Measurements from ENCODE around the gene MAL. TPM values are rescaled to one million over a fixed set of nuclear protein-coding genes. Genes with fewer than 3 reads are reported as not detected.

The MAL gene
- total RNA-seq, 1 donor from 2014 or later = not detected

DNA sequence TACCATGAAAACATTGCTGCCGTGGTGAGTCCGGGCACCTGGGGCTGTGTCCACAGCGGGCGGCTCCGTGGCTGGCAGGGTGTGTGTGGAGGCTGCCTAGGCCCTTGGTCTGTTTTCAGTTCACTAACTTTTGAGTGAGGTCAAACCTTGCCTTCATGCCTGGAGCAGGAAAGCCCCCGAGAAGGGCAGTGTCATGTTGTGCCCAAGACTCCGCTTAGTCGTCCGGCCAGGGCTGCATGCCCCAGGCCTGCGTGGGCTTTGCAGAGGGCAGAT is 24.1 kb downstream of the MAL start:
- Histone ChIP-seq H3K4me1 (no peaks in the 10 kb centered on the region), H4K20me1 (ENCODE audit: low read depth) (no peaks in the 10 kb centered on the region), H3K79me2 (ENCODE audit: low read depth) (no peaks in the 10 kb centered on the region), H2AFZ (replicated peaks) (no peak overlapping the region), H3K27me3 (no peaks in the 10 kb centered on the region), H3K9ac (no peak overlapping the region), H3K4me3 (no peak overlapping the region), H3K27ac (no peak overlapping the region), H3K4me2 (no peak overlapping the region), H3K36me3 (no peaks in the 10 kb centered on the region), H3F3A (ENCODE audit: low read depth) (no peaks in the 10 kb centered on the region), H3K9me3 (ENCODE audit: low read depth) (no peaks in the 10 kb centered on the region)
- Mint-ChIP-seq H3K4me3 (no peak overlapping the region), H3K4me1 (no peaks in the 10 kb centered on the region), H3K27me3 (ENCODE audit: insufficient read depth, low read depth) (peaks cover 6% of the 10 kb centered on the region), H3K36me3 (no peaks in the 10 kb centered on the region), H3K9me3 (peaks cover 2% of the 10 kb centered on the region), H3K27ac (no peak overlapping the region)
- TF ChIP-seq EZH2phosphoT487 (IDR thresholded peaks at IDR 0.05) (no peak), EZH2 (IDR thresholded peaks at IDR 0.05) (no peak)
- TF ChIP-seq, protein P1, sequence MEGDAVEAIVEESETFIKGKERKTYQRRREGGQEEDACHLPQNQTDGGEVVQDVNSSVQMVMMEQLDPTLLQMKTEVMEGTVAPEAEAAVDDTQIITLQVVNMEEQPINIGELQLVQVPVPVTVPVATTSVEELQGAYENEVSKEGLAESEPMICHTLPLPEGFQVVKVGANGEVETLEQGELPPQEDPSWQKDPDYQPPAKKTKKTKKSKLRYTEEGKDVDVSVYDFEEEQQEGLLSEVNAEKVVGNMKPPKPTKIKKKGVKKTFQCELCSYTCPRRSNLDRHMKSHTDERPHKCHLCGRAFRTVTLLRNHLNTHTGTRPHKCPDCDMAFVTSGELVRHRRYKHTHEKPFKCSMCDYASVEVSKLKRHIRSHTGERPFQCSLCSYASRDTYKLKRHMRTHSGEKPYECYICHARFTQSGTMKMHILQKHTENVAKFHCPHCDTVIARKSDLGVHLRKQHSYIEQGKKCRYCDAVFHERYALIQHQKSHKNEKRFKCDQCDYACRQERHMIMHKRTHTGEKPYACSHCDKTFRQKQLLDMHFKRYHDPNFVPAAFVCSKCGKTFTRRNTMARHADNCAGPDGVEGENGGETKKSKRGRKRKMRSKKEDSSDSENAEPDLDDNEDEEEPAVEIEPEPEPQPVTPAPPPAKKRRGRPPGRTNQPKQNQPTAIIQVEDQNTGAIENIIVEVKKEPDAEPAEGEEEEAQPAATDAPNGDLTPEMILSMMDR (IDR thresholded peaks at IDR 0.05) = no peak
- DNase-seq (ENCODE audit: low spot score) = no peak

DNA sequence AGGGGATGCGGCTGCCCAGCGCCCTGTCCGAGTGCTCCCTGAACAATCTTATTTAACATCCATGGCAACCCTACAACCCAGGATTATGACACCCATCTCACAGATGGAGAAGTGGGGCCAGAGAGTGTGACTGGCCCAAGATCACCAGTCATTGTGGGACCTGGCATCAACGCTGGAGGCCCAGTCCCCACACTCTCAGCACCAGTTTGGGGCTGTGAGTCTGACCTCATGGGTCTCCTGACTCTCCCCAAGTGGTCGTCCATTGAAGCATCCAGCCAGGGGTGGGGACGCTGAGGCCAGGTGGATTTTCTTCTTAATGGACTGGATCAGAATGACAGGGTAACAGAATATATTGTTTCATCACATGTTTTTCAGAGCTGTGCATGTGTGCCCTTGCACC is 24.5 kb downstream of the MAL start:
- Histone ChIP-seq H3K9me3 (ENCODE audit: low read depth) (no peaks in the 10 kb centered on the region), H4K20me1 (ENCODE audit: low read depth) (no peaks in the 10 kb centered on the region), H3K79me2 (ENCODE audit: low read depth) (no peaks in the 10 kb centered on the region), H3K4me2 (no peak overlapping the region), H3K9ac (no peak overlapping the region), H3K27me3 (no peaks in the 10 kb centered on the region), H3K4me1 (no peaks in the 10 kb centered on the region), H2AFZ (replicated peaks) (no peak overlapping the region), H3K36me3 (no peaks in the 10 kb centered on the region), H3K27ac (no peak overlapping the region), H3K4me3 (no peak overlapping the region), H3F3A (ENCODE audit: low read depth) (no peaks in the 10 kb centered on the region)
- Mint-ChIP-seq H3K9me3 (peaks cover 2% of the 10 kb centered on the region), H3K36me3 (no peaks in the 10 kb centered on the region), H3K4me3 (no peak overlapping the region), H3K27me3 (ENCODE audit: insufficient read depth, low read depth) (peaks cover 6% of the 10 kb centered on the region), H3K27ac (no peak overlapping the region), H3K4me1 (no peaks in the 10 kb centered on the region)
- no peak for DNase-seq (ENCODE audit: low spot score)
- TF ChIP-seq EZH2 (IDR thresholded peaks at IDR 0.05) = no peak

DNA sequence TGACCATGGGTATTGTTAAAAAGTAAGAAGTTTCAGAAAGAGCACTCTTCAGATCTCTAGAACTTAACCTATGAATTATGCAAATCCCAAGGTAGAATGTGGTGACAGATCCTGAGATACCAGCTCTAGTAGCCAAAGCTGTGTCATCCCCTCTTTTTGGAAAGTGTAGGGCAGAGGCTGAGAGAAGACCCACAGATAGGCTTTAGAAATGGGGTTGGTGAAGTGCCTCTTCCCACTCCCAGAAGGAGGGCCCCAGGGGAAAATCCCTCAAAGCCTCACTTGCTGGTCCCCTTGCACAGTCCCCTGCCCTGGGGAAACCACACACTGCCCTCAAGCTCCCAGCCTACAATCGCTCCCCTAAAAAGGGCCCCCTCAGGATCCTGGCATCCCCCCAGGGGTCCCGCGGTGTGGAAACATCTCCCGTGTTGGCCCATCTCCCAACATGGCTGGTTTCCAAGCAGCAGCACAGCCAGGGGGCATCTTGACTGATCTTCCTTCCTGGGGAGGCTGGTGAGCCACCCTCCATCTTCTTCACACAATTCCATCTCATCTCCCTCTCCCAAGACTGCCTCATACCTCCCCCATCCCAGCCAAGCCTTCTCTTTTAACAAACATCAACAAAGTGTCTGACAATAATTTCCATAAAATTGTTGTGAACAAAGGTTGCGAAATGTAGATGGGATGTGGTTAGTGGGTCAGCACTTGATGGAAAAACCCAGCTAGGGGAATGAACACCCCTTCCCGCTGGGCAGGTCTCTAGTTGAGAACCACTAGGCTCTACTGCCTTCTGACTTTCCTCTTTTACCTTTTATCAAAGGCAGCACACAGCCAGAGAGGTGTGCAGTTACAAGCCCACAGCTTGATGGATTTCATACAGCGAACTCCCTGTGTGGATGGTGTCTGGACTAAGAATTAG is 25.1 kb downstream of the MAL start:
- H3K36me3 ChIP-seq = no peaks in the 10 kb centered on the region
- no peak overlapping the region for H3K27ac ChIP-seq
- DNase-seq (ENCODE audit: low spot score) = no peak
- no peaks in the 10 kb centered on the region for H3K4me1 Mint-ChIP-seq
- no peaks in the 10 kb centered on the region for H3K36me3 Mint-ChIP-seq
- H3K4me2 ChIP-seq = no peak overlapping the region
- H3K9ac ChIP-seq = no peak overlapping the region
- H3K4me3 ChIP-seq = no peak overlapping the region
- H4K20me1 ChIP-seq (ENCODE audit: low read depth) = no peaks in the 10 kb centered on the region
- H3K4me1 ChIP-seq = no peaks in the 10 kb centered on the region
- H3K4me3 Mint-ChIP-seq = no peak overlapping the region
- no peaks in the 10 kb centered on the region for H3K9me3 ChIP-seq (ENCODE audit: low read depth)
- no peaks in the 10 kb centered on the region for H3F3A ChIP-seq (ENCODE audit: low read depth)
- H3K27me3 ChIP-seq = no peaks in the 10 kb centered on the region
- no peaks in the 10 kb centered on the region for H3K79me2 ChIP-seq (ENCODE audit: low read depth)
- TF ChIP-seq EZH2phosphoT487 (IDR thresholded peaks at IDR 0.05) = no peak
- TF ChIP-seq, protein P1 (IDR thresholded peaks at IDR 0.05) = no peak
- TF ChIP-seq EZH2 (IDR thresholded peaks at IDR 0.05) = no peak
- no peak overlapping the region for H2AFZ ChIP-seq (replicated peaks)
- peaks cover 2% of the 10 kb centered on the region for H3K9me3 Mint-ChIP-seq
- H3K27me3 Mint-ChIP-seq (ENCODE audit: insufficient read depth, low read depth) = peaks cover 6% of the 10 kb centered on the region
- H3K27ac Mint-ChIP-seq = no peak overlapping the region

DNA sequence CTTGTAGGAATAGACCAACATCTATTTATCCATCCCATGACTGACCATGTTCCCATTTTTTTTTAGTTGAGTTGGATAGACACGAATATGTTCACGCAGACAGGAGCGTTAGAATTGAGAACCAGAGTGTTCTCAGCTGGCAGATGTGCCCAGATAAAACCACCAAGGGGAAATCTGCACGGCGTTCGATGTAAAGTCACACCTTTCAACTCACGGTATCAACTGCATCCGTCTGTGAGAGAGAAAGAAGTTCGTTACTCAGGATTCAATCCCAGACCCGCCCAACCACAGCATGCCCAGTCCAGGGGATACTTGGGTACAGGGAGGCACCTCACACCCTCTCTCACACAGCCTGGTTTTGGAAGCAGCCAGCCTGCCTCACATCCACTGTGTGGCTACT is 26.1 kb downstream of the MAL start:
- Histone ChIP-seq H3K79me2 (ENCODE audit: low read depth) (no peaks in the 10 kb centered on the region), H3K4me3 (no peak overlapping the region), H3K4me1 (no peaks in the 10 kb centered on the region), H3F3A (ENCODE audit: low read depth) (no peaks in the 10 kb centered on the region), H4K20me1 (ENCODE audit: low read depth) (no peaks in the 10 kb centered on the region), H3K27ac (no peak overlapping the region), H3K9ac (no peak overlapping the region), H3K9me3 (ENCODE audit: low read depth) (no peaks in the 10 kb centered on the region), H3K27me3 (no peaks in the 10 kb centered on the region), H3K4me2 (no peak overlapping the region), H2AFZ (replicated peaks) (no peak overlapping the region), H3K36me3 (no peaks in the 10 kb centered on the region)
- Mint-ChIP-seq H3K27ac (no peak overlapping the region), H3K27me3 (ENCODE audit: insufficient read depth, low read depth) (peaks cover 7% of the 10 kb centered on the region), H3K4me1 (peaks cover 4% of the 10 kb centered on the region), H3K36me3 (no peaks in the 10 kb centered on the region), H3K4me3 (no peak overlapping the region), H3K9me3 (peaks cover 2% of the 10 kb centered on the region)
- no peak for DNase-seq (ENCODE audit: low spot score)
- TF ChIP-seq EZH2phosphoT487 (IDR thresholded peaks at IDR 0.05) (no peak), EZH2 (IDR thresholded peaks at IDR 0.05) (no peak)
- TF ChIP-seq, protein P1 (IDR thresholded peaks at IDR 0.05) = no peak
